ENCODE results near the gene ACAP3. TPM values are rescaled to one million over a fixed set of nuclear protein-coding genes. Genes with fewer than 3 reads are reported as not detected.

The ACAP3 gene
- total and polyA plus RNA-seq, 2 of the 4 experiments (the other 2 are of a cell fraction) = 13.3 to 58.2 TPM

DNA sequence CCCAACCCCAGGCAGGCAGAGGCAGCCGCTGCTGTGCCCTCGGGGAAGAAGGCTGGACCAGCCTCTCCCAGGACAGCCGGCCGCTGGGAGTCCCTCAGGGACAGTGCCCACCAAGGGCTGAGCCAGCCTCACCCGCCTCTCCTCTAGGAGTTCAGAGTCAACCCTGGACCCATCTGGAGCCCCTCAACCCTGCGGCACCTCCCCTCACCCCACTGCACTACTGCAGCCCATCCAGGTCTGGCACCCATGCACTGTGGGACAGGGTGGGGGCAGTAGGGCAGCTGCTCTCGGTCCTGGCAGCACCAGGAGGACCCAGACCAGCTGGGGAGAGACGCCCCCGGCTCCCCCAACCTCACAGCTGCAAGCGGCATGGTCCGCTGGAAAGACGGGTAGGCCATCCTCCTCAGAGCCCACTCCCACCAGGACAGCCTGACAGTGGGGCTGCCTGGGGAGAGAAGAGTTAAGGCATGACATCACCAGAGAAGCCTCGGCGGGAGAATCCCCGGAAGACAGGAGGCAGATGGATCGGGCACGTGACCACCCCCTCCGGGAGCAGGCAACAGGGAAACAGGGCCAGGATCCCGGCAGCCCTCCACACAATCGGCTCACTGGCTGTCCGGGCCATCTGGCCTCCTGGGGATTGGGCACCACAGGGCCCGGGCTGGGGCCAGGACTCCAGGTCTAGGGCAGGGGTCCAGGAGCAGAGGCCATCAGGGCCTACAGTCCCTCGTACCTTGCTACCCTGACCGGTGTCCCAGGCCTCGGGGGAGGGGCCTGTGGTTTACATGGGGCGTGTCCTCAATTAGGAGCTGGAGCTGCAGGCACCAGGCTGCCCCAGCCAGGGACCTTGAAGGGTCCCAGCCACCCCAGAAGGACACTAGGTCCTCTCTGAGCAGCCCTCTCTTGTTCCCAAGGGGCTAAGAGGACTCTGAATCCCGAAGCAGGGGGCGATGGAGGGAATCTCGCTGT lies 3.1 kb downstream of the ACAP3 start:
- no peaks in the 10 kb centered on the region for H3K9me3 ChIP-seq (ENCODE audit: control insufficient read depth, insufficient read depth, low read length)
- ATAC-seq (ENCODE audit: low read depth) (peak; percentile 9), DNase-seq (peak; percentile 84)
- peak overlapping the region; percentile 84; the same call in 1 of the 2 replicates for H3K23ac ChIP-seq (ENCODE audit: low read depth, low read length)
- H3K4me1 ChIP-seq (ENCODE audit: control insufficient read depth, insufficient read depth, low read length) = peaks cover 30% of the 10 kb centered on the region
- in situ Hi-C loops (cut with MboI; ENCODE audit: low sequenced_read_pairs) = no loop called here
- WGBS, 2 experiments (ENCODE audit: extremely low coverage in 2 of 2, insufficient read length in 1 of 2) = 4% methylated on average over 12 of the region's 29 CpGs; no CpG with 5 or more reads in 1 of the 2 experiments
- H3K18ac ChIP-seq (ENCODE audit: low read depth, low read length) = peak overlapping the region; percentile 56; the same call in 1 of the 2 replicates
- H4K91ac ChIP-seq (ENCODE audit: insufficient read depth, low read depth, low read length) = peak overlapping the region; percentile 86
- ChIA-PET CTCF (interaction anchor here (0.7 to 1.3 kb wide), 2 partner anchors 28 to 182 kb away, joined by 3 read pairs; no protein-coding TSS in a partner anchor), POLR2A (ENCODE audit: unreplicated experiment) (interaction anchor here (0.6 kb wide), 1 partner anchor 28 kb away, joined by 4 read pairs; no protein-coding TSS in a partner anchor)
- peak overlapping the region; percentile 20; the same call in 1 of the 2 replicates for H3K4me3 ChIP-seq (ENCODE audit: insufficient read depth, low read depth, low read length)
- peak overlapping the region; percentile 58 for H4K5ac ChIP-seq (ENCODE audit: low read depth, low read length)
- H3K36me3 ChIP-seq (ENCODE audit: control insufficient read depth, insufficient read depth, low read length) = peaks cover 7% of the 10 kb centered on the region
- dilution Hi-C loops (cut with HindIII; ENCODE audit: low sequenced_read_pairs, unreplicated experiment) = no loop called here
- peaks cover 3% of the 10 kb centered on the region for H3K9me1 ChIP-seq (ENCODE audit: insufficient read depth, low read length)
- no peaks in the 10 kb centered on the region for H3K27me3 ChIP-seq (ENCODE audit: control insufficient read depth, insufficient read depth, low read length)
- peak overlapping the region; percentile 87 for H2AFZ ChIP-seq (replicated peaks; ENCODE audit: low read length, poor library complexity)
- peak overlapping the region; percentile 93 for H2AK5ac ChIP-seq (ENCODE audit: low read depth, low read length)
- H3K4me2 ChIP-seq (ENCODE audit: low read depth, low read length) = peak overlapping the region; percentile 100
- H2BK120ac ChIP-seq (ENCODE audit: low read depth, low read length) = peak overlapping the region; percentile 71
- no TSS peak for BruUV-seq (replicated peaks)
- H3K4ac ChIP-seq (ENCODE audit: low read depth, low read length) = peak overlapping the region; percentile 90
- peak overlapping the region; percentile 50; the same call in 1 of the 2 replicates for H3K56ac ChIP-seq (ENCODE audit: extremely low read depth, insufficient read depth, low read length)
- H3K27ac ChIP-seq (ENCODE audit: insufficient read depth, low read length) = peak overlapping the region; percentile 89
- H4K8ac ChIP-seq (ENCODE audit: low read depth in 2 of 2, low read length in 2 of 2) = peak overlapping the region; percentile 36 to 91; a peak in 3 of 4 replicates
- H2BK20ac ChIP-seq (ENCODE audit: low read depth, low read length) = peak overlapping the region; percentile 38
- H2BK15ac ChIP-seq (ENCODE audit: low read depth, low read length) = peak overlapping the region; percentile 72; the same call in 2 of the 3 replicates
- H2AK9ac ChIP-seq (replicated peaks; ENCODE audit: low read depth, low read length, poor library complexity) = peak overlapping the region; percentile 97
- H3K14ac ChIP-seq (replicated peaks; ENCODE audit: low read depth, low read length) = peak overlapping the region; percentile 67
- H3K9ac ChIP-seq (ENCODE audit: low read depth, low read length) = peak overlapping the region; percentile 59
- H2BK5ac ChIP-seq (ENCODE audit: low read depth, low read length, poor library complexity, severe bottlenecking) = peak overlapping the region; percentile 69
- peaks cover 3 to 60% of the 10 kb centered on the region in 2 experiments; a peak in 3 of 4 replicates for H3K79me1 ChIP-seq (ENCODE audit: low read depth in 1 of 2, low read length in 2 of 2)
- peaks cover 49% of the 10 kb centered on the region for H4K20me1 ChIP-seq (ENCODE audit: insufficient read depth, low read length)
- intact Hi-C loops (cut with micrococcal nuclease) = loop anchor here (5.0 kb wide), 2 partner anchors 53 to 182 kb away; partner anchors contain the start of gene MXRA8
- TF ChIP-seq FOS (IDR thresholded peaks at IDR 0.05; ENCODE audit: low read depth, low read length) (no peak), SMC3 (IDR thresholded peaks at IDR 0.05; ENCODE audit: low read depth, low read length) (no peak), BHLHE40 (IDR thresholded peaks at IDR 0.05; ENCODE audit: low read depth, low read length) (peak; percentile 96), RFX5 (IDR thresholded peaks at IDR 0.05; ENCODE audit: low read depth, low read length) (no peak), RCOR1 (IDR thresholded peaks at IDR 0.05; ENCODE audit: insufficient replicate concordance, low read length) (no peak), MXI1 (IDR thresholded peaks at IDR 0.05; ENCODE audit: borderline replicate concordance, low read depth, low read length) (0 out of 2 replicates have a peak, but pooled peaks have one; percentile 49), USF2 (IDR thresholded peaks at IDR 0.05; ENCODE audit: low read depth, low read length) (peak; percentile 98), MAZ (IDR thresholded peaks at IDR 0.05; ENCODE audit: borderline replicate concordance, low read depth, low read length) (peak; percentile 95), CHD1 (IDR thresholded peaks at IDR 0.05; ENCODE audit: low read depth, low read length) (no peak)
- TF ChIP-seq, protein P1, sequence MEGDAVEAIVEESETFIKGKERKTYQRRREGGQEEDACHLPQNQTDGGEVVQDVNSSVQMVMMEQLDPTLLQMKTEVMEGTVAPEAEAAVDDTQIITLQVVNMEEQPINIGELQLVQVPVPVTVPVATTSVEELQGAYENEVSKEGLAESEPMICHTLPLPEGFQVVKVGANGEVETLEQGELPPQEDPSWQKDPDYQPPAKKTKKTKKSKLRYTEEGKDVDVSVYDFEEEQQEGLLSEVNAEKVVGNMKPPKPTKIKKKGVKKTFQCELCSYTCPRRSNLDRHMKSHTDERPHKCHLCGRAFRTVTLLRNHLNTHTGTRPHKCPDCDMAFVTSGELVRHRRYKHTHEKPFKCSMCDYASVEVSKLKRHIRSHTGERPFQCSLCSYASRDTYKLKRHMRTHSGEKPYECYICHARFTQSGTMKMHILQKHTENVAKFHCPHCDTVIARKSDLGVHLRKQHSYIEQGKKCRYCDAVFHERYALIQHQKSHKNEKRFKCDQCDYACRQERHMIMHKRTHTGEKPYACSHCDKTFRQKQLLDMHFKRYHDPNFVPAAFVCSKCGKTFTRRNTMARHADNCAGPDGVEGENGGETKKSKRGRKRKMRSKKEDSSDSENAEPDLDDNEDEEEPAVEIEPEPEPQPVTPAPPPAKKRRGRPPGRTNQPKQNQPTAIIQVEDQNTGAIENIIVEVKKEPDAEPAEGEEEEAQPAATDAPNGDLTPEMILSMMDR (conservative IDR thresholded peaks at IDR 0.05; ENCODE audit: low read depth, low read length) = no peak
- TF ChIP-seq, protein P2, sequence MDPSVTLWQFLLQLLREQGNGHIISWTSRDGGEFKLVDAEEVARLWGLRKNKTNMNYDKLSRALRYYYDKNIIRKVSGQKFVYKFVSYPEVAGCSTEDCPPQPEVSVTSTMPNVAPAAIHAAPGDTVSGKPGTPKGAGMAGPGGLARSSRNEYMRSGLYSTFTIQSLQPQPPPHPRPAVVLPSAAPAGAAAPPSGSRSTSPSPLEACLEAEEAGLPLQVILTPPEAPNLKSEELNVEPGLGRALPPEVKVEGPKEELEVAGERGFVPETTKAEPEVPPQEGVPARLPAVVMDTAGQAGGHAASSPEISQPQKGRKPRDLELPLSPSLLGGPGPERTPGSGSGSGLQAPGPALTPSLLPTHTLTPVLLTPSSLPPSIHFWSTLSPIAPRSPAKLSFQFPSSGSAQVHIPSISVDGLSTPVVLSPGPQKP (IDR thresholded peaks at IDR 0.05; ENCODE audit: borderline replicate concordance, low read depth, low read length) = no peak
